ENCODE measurements around the gene SPANXN2.
"Not testable (repeated sequence)": the region's sequence is repeated elsewhere in the genome, so short reads cannot be mapped to it uniquely, and the experiment has no call there.

SPANXN2 gene, protein sequence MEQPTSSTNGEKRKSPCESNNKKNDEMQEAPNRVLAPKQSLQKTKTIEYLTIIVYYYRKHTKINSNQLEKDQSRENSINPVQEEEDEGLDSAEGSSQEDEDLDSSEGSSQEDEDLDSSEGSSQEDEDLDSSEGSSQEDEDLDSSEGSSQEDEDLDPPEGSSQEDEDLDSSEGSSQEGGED

DNA sequence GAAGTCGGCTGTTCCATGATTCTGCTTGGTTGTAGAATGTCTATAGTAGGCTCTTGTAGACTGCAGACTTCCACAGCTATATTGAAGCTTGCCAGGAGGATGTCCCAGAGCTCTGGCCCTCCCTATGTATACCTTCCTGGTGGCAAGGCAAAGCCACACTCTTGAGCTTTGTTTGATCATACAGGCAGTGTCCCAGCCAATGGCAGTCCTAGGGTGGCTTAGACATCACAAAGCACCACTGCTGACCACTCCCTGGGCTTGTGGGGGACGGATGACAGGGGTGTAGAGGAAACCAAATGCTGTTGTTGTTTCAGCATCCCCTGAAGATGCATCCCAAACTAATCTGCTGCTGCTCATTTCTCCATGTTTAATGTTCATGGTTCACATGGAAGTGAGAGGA, at the start of gene SPANXN2:
Gene SPANXN2 (minus strand): TSS at position 101 of the 400 bp plus-strand sequence. CDS start 84 bp downstream, at position 17.
- H3K27ac ChIP-seq (ENCODE audit: low read depth, low read length, poor library complexity, severe bottlenecking); H3K9ac ChIP-seq (ENCODE audit: low read length); H3K27me3 ChIP-seq (ENCODE audit: insufficient read depth, low read length); H3K4me2 ChIP-seq (ENCODE audit: low read length); H3K79me2 ChIP-seq (ENCODE audit: insufficient read depth, low read length); H3K9me2 ChIP-seq (ENCODE audit: low read depth, low read length); H3K36me3 ChIP-seq (ENCODE audit: insufficient read depth, low read length); H3F3A ChIP-seq (ENCODE audit: insufficient read depth, low read length); H2AFZ ChIP-seq (ENCODE audit: low read length); H3K9me3 ChIP-seq (ENCODE audit: low read length); H3K4me3 ChIP-seq (ENCODE audit: low read depth, low read length, poor library complexity, severe bottlenecking); H3K4me1 ChIP-seq (ENCODE audit: insufficient read depth, low read length, severe bottlenecking); H4K20me1 ChIP-seq (ENCODE audit: insufficient read depth, low read length): not testable (repeated sequence)

DNA sequence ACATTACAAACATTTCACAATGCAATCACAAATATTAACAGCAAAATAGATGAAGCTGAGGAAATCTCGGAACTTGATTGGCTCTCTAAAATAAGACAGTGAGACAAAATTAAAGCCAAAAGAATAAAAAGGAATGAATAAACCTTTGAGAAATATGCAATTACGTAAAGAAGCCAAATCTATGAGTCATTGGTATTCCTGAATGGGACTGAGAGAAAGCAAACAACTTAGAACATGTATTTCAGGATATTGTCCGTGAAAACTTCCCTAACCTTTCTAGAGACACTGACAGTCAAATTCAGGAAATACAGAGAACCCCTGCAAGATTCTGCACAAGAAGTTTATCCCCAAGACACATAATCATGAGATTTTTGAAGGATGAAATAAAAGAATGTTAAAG, 48.4 kb upstream of the SPANXN2 start:
- H3K4me2 ChIP-seq (ENCODE audit: low read length), result no peak overlapping the region
- no peaks in the 10 kb centered on the region for H3K27me3 ChIP-seq (ENCODE audit: insufficient read depth, low read length)
- no peak overlapping the region for H3K27ac ChIP-seq (ENCODE audit: low read depth, low read length, poor library complexity, severe bottlenecking)
- no peaks in the 10 kb centered on the region for H3K4me1 ChIP-seq (ENCODE audit: insufficient read depth, low read length, severe bottlenecking)
- no peaks in the 10 kb centered on the region for H3K9me3 ChIP-seq (ENCODE audit: low read length)
- no peaks in the 10 kb centered on the region for H3K79me2 ChIP-seq (ENCODE audit: insufficient read depth, low read length)
- H4K20me1 ChIP-seq (ENCODE audit: insufficient read depth, low read length), result no peaks in the 10 kb centered on the region
- no peak overlapping the region for H3K9ac ChIP-seq (ENCODE audit: low read length)
- TF ChIP-seq EZH2 (IDR thresholded peaks at IDR 0.05; ENCODE audit: borderline replicate concordance, low read length), result no peak
- TF ChIP-seq, protein P1, sequence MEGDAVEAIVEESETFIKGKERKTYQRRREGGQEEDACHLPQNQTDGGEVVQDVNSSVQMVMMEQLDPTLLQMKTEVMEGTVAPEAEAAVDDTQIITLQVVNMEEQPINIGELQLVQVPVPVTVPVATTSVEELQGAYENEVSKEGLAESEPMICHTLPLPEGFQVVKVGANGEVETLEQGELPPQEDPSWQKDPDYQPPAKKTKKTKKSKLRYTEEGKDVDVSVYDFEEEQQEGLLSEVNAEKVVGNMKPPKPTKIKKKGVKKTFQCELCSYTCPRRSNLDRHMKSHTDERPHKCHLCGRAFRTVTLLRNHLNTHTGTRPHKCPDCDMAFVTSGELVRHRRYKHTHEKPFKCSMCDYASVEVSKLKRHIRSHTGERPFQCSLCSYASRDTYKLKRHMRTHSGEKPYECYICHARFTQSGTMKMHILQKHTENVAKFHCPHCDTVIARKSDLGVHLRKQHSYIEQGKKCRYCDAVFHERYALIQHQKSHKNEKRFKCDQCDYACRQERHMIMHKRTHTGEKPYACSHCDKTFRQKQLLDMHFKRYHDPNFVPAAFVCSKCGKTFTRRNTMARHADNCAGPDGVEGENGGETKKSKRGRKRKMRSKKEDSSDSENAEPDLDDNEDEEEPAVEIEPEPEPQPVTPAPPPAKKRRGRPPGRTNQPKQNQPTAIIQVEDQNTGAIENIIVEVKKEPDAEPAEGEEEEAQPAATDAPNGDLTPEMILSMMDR (IDR thresholded peaks at IDR 0.05; ENCODE audit: low read length), result no peak
- H2AFZ ChIP-seq (ENCODE audit: low read length), result no peak overlapping the region
- no peaks in the 10 kb centered on the region for H3F3A ChIP-seq (ENCODE audit: insufficient read depth, low read length)
- no peaks in the 10 kb centered on the region for H3K36me3 ChIP-seq (ENCODE audit: insufficient read depth, low read length)
- no peaks in the 10 kb centered on the region for H3K9me2 ChIP-seq (ENCODE audit: low read depth, low read length)
- H3K4me3 ChIP-seq (ENCODE audit: low read depth, low read length, poor library complexity, severe bottlenecking), result no peak overlapping the region

DNA sequence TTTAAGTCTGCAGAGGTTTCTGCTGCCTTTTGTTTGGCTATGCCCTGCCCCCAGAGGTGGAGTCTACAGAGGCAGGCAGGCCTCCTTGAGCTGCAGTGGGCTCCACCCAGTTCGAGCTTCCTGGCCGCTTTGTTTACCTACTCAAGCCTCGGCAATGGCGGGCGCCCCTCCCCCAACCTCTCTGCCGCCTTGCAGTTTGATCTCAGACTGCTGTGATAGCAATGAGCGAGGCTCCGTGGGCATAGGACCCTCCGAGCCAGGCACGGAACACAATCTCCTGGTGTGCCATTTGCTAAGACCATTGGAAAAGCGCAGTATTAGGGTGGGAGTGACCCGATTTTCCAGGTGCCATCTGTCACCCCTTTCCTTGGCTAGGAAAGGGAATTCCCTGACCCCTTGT, 47.2 kb upstream of the SPANXN2 start:
- not testable (repeated sequence) for H4K20me1 ChIP-seq (ENCODE audit: insufficient read depth, low read length); H3K4me1 ChIP-seq (ENCODE audit: insufficient read depth, low read length, severe bottlenecking); H3K9me2 ChIP-seq (ENCODE audit: low read depth, low read length)

DNA sequence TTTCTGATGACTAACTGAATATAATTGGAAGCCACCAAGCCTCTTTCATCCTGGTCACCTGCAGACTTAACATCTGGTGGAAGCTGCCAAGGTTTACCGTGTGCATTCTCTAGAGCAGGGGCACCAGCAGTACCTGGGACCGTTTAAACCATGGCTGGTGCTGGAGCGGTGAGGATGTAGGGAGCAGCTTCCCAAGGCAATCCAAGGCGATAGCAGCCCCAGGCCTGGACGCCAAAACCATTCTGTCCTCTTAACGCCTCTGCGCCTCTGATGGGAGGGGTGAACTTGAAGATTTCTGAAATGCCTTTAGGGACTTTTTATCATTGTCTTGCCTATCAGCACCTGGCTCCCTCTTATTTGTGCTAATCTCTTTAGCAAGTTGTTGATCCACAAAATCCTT, 37.3 kb upstream of the SPANXN2 start:
- H3K9ac ChIP-seq (ENCODE audit: low read length), result no peak overlapping the region
- H3K4me1 ChIP-seq (ENCODE audit: insufficient read depth, low read length, severe bottlenecking), result no peaks in the 10 kb centered on the region

More for the DNA sequence above, 47.2 kb upstream of the SPANXN2 start:
- H3K27me3 ChIP-seq (ENCODE audit: insufficient read depth, low read length); H3K27ac ChIP-seq (ENCODE audit: low read depth, low read length, poor library complexity, severe bottlenecking); H3K9me3 ChIP-seq (ENCODE audit: low read length); H3K9ac ChIP-seq (ENCODE audit: low read length); H3K4me2 ChIP-seq (ENCODE audit: low read length); H3F3A ChIP-seq (ENCODE audit: insufficient read depth, low read length); H3K36me3 ChIP-seq (ENCODE audit: insufficient read depth, low read length); H2AFZ ChIP-seq (ENCODE audit: low read length); H3K79me2 ChIP-seq (ENCODE audit: insufficient read depth, low read length); H3K4me3 ChIP-seq (ENCODE audit: low read depth, low read length, poor library complexity, severe bottlenecking): not testable (repeated sequence)

More for the DNA sequence above, 37.3 kb upstream of the SPANXN2 start:
- H3K36me3 ChIP-seq (ENCODE audit: insufficient read depth, low read length), result no peaks in the 10 kb centered on the region
- H3K9me2 ChIP-seq (ENCODE audit: low read depth, low read length), result no peaks in the 10 kb centered on the region
- no peaks in the 10 kb centered on the region for H3K9me3 ChIP-seq (ENCODE audit: low read length)
- no peaks in the 10 kb centered on the region for H3F3A ChIP-seq (ENCODE audit: insufficient read depth, low read length)
- no peak overlapping the region for H3K4me2 ChIP-seq (ENCODE audit: low read length)
- no peaks in the 10 kb centered on the region for H3K79me2 ChIP-seq (ENCODE audit: insufficient read depth, low read length)
- no peak for TF ChIP-seq EZH2 (IDR thresholded peaks at IDR 0.05; ENCODE audit: borderline replicate concordance, low read length)
- TF ChIP-seq, protein P1 (IDR thresholded peaks at IDR 0.05; ENCODE audit: low read length), result no peak
- H3K4me3 ChIP-seq (ENCODE audit: low read depth, low read length, poor library complexity, severe bottlenecking), result no peak overlapping the region
- no peaks in the 10 kb centered on the region for H3K27me3 ChIP-seq (ENCODE audit: insufficient read depth, low read length)
- no peak overlapping the region for H2AFZ ChIP-seq (ENCODE audit: low read length)
- H4K20me1 ChIP-seq (ENCODE audit: insufficient read depth, low read length), result no peaks in the 10 kb centered on the region
- no peak overlapping the region for H3K27ac ChIP-seq (ENCODE audit: low read depth, low read length, poor library complexity, severe bottlenecking)

Measured in OCI-LY1 (cell line).